ENCODE measurements around the gene ODAD2. TPM values are rescaled to one million over a fixed set of nuclear protein-coding genes. Genes with fewer than 3 reads are reported as not detected.
"Not testable (repeated sequence)": the region's sequence is repeated elsewhere in the genome, so short reads cannot be mapped to it uniquely, and the experiment has no call there.

Gene ODAD2
- total RNA-seq, 1 donor from 2014 or later = 0.86 TPM

- DNase-seq (ENCODE audit: low spot score) = not testable (repeated sequence)
These were observed 28.1 kb downstream of the ODAD2 start for GRCh38 chr10:27970795-27971194.

- DNase-seq (ENCODE audit: low spot score) = not testable (repeated sequence)
These were observed 28.9 kb downstream of the ODAD2 start for GRCh38 chr10:27969931-27970330.

GRCh38 chr10:27959093-27959715, 39.7 kb downstream of the ODAD2 start:
- DNase-seq (ENCODE audit: low spot score) = no peak

GRCh38 chr10:27958383-27958782, 40.5 kb downstream of the ODAD2 start:
- not testable (repeated sequence) for DNase-seq (ENCODE audit: low spot score)

- no peak for DNase-seq (ENCODE audit: low spot score)
These were observed 48.7 kb downstream of the ODAD2 start for GRCh38 chr10:27950242-27950564.

GRCh38 chr10:27949528-27950241, 49.2 kb downstream of the ODAD2 start:
- no peak for DNase-seq (ENCODE audit: low spot score)

GRCh38 chr10:27948186-27948585, 50.7 kb downstream of the ODAD2 start:
- DNase-seq (ENCODE audit: low spot score) = no peak

- no peak for DNase-seq (ENCODE audit: low spot score)
These were observed 51.3 kb downstream of the ODAD2 start for GRCh38 chr10:27947540-27947939.

- no peak for DNase-seq (ENCODE audit: low spot score)
These were observed 54.9 kb downstream of the ODAD2 start for GRCh38 chr10:27944005-27944404.

GRCh38 chr10:27914888-27915287, 84.0 kb downstream of the ODAD2 start:
- no peak for DNase-seq (ENCODE audit: low spot score)

- DNase-seq (ENCODE audit: low spot score) = no peak
These were observed 86.6 kb downstream of the ODAD2 start for GRCh38 chr10:27912231-27912630.

- DNase-seq (ENCODE audit: low spot score) = no peak
These were observed 87.3 kb downstream of the ODAD2 start for GRCh38 chr10:27911539-27911938.

GRCh38 chr10:27911011-27911410, 87.9 kb downstream of the ODAD2 start:
- DNase-seq (ENCODE audit: low spot score) = no peak

- no peak for DNase-seq (ENCODE audit: low spot score)
These were observed 90.6 kb downstream of the ODAD2 start for GRCh38 chr10:27908231-27908630.

GRCh38 chr10:27899485-27899884, 99.4 kb downstream of the ODAD2 start:
- DNase-seq (ENCODE audit: low spot score) = not testable (repeated sequence)

GRCh38 chr10:27899058-27899457, 99.8 kb downstream of the ODAD2 start:
- DNase-seq (ENCODE audit: low spot score) = no peak

GRCh38 chr10:27893358-27893954, 105.4 kb downstream of the ODAD2 start:
- DNase-seq (ENCODE audit: low spot score) = no peak

- DNase-seq (ENCODE audit: low spot score) = no peak
These were observed 107.9 kb downstream of the ODAD2 start for GRCh38 chr10:27890971-27891370.

- DNase-seq (ENCODE audit: low spot score) = no peak
These were observed 109.4 kb downstream of the ODAD2 start for GRCh38 chr10:27889518-27889917.

- no peak for DNase-seq (ENCODE audit: low spot score)
These were observed 114.7 kb downstream of the ODAD2 start for GRCh38 chr10:27884185-27884641.

GRCh38 chr10:27878281-27878680, 120.6 kb downstream of the ODAD2 start:
- no peak for DNase-seq (ENCODE audit: low spot score)

GRCh38 chr10:27865221-27865635, 133.7 kb downstream of the ODAD2 start:
- no peak for DNase-seq (ENCODE audit: low spot score)

GRCh38 chr10:27861781-27862180, 137.1 kb downstream of the ODAD2 start:
- DNase-seq (ENCODE audit: low spot score) = no peak

All from ureter (tissue), 1 donor.